Mucosa of stomach (tissue), 1 donor: ENCODE results near the gene DEFB129.
"Not testable (repeated sequence)": the region's sequence is repeated elsewhere in the genome, so short reads cannot be mapped to it uniquely, and the experiment has no call there.

Experiments
- H3K27me3 ChIP-seq: one replicate; pipeline ENCODE4 v1.7.0; 2013; ENCODE audit warnings: mild to moderate bottlenecking, low read length; ENCODE audit not compliant: control insufficient read depth, insufficient read depth
- H3K36me3 ChIP-seq: one replicate; pipeline ENCODE4 v1.7.0; 2013; ENCODE audit warnings: low read length; ENCODE audit not compliant: control insufficient read depth, insufficient read depth
- H3K4me1 ChIP-seq: one replicate; pipeline ENCODE4 v1.7.0; 2013; ENCODE audit warnings: mild to moderate bottlenecking, low read length; ENCODE audit not compliant: control insufficient read depth, insufficient read depth
- H3K4me3 ChIP-seq: one replicate; pipeline ENCODE4 v1.7.0; 2013; ENCODE audit warnings: low read length
- H3K9ac ChIP-seq: one replicate; pipeline ENCODE4 v1.7.0; 2013; ENCODE audit warnings: mild to moderate bottlenecking, low read length, moderate library complexity
- H3K9me3 ChIP-seq: one replicate; pipeline ENCODE4 v1.7.0; 2013; ENCODE audit warnings: mild to moderate bottlenecking, low read length, moderate library complexity; ENCODE audit not compliant: control insufficient read depth
- donor health status: Pancreatic carcinoma.

Gene DEFB129

DNA sequence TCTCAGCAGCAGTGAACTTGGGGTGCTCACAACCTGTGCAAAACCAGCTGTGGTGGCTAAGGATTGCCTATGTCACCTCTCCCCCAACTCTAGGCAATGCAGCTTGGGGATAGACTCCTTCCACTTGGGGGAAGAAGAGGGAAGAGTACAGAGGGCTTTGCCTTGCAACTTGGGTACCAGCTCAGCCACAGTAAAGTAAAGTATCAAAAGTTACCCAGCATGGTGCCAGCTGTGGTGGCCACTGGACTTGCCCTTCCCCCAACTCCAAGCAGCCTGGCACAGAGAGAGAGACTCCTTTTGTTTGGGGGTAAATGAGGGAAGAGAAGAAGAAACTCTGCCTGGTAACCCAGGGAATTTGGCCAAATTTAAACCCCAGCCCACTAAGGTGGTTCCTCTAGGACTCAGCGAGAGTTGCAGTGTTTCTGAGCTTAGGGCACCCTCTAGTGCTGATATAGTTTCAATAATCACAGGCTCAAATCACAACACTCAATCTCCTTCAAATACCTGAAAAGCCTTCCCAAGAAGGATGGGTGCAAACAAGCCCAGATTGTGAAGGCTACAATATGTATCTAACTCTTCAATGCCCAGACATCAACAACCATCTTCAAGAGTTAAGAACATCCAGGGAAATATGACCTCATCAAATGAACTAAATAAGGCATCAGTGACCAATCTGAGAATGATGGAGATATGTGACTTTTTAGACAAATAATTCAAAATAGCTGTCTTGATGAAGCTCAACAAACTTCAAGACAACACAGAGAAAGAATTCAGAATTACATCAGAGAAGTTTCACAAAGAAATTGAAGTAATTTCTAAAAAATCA lies 7.6 kb upstream of the DEFB129 start:
- no peak overlapping the region for H3K9ac ChIP-seq

DNA sequence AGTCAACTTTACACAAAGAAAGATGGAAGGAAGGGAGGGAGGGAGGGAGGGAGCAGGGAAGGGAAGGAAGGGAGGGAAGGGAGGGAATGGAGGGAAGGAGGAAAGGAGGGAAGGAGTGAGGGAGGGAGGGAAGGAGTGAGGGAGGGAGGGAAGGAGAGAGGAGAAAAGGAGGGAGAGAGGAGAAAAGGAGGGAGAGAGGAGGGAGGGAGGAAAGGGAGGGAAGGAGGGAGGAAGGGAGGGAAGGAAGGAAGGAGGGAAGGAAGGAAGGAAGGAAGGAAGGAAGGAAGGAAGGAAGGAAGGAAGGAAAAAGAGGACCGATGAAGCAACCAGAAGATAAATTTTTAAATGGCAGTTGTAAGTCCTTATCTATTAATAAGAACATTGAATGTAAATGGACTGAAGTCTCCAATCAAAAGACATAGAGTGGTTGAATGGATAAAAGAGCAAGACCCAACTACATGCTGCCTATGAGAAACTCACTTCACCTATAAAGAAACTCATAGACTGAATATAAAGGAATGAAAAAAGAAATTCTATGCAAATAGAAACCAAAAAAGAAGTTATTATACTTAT lies 5.7 kb upstream of the DEFB129 start:
- H3K36me3 ChIP-seq, result no peaks in the 10 kb centered on the region
- H3K27me3 ChIP-seq, result peaks cover 3% of the 10 kb centered on the region
- H3K4me3 ChIP-seq, result no peak overlapping the region
- H3K4me1 ChIP-seq, result no peaks in the 10 kb centered on the region
- no peak overlapping the region for H3K9ac ChIP-seq
- no peaks in the 10 kb centered on the region for H3K9me3 ChIP-seq

More for the DNA sequence above, 7.6 kb upstream of the DEFB129 start:
- H3K4me3 ChIP-seq, result no peak overlapping the region
- peaks cover 3% of the 10 kb centered on the region for H3K27me3 ChIP-seq
- no peaks in the 10 kb centered on the region for H3K36me3 ChIP-seq
- no peaks in the 10 kb centered on the region for H3K4me1 ChIP-seq
- H3K9me3 ChIP-seq, result no peaks in the 10 kb centered on the region

DNA sequence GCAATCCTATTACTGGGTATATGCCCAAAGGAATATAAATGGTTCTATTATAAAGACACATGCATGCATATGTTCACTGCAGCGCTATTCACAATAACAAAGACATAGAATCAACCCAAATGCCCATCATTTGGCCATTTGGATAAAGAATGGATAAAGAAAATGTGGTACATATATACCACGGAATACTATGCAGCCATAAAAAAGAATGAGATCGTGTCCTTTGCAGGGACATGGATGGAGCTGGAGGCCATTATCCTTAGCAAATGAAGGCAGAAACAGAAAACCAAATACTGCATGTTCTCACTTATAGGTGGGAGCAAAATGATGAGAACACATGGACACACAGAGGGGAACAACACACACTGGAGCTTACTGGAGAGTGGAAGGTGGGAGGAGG lies 1.2 kb upstream of the DEFB129 start:
- H3K9me3 ChIP-seq, H3K4me3 ChIP-seq, H3K4me1 ChIP-seq, H3K36me3 ChIP-seq, H3K9ac ChIP-seq, H3K27me3 ChIP-seq: not testable (repeated sequence)

DNA sequence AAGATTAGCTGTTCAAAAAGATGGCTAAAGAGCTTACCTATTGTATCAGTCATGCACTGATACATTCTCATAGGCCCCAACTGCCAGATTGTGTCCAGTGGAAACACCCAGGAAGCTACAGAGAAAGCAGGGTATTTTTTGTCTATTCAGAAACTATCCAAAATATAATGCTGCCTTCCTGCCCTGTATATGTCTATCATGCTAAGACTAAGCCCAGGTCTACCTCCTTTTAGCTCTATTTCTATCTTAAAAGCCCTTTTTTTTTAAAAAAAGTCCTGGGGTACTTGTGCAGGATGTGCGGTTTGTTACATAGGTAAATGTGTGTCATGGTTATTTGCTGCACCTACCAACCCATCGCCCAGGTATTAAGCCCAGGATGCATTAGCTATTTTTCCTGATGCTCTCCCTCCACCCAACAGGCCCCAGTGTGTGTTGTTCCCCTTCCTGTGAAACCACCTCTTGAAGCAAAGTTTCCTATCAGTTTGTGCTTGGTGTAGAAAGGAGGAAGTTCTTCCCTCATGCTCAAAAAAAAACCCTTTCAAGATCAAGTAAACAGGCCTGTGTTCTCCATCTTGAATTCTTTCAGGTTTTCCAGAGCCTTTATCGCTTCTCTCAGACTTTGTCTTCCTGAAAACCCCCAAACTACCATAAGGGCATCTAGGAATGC lies 514 bp downstream of the DEFB129 start:
- Histone ChIP-seq H3K9ac (no peak overlapping the region), H3K4me1 (no peaks in the 10 kb centered on the region), H3K36me3 (no peaks in the 10 kb centered on the region), H3K9me3 (no peaks in the 10 kb centered on the region), H3K27me3 (no peaks in the 10 kb centered on the region), H3K4me3 (no peak overlapping the region)

DNA sequence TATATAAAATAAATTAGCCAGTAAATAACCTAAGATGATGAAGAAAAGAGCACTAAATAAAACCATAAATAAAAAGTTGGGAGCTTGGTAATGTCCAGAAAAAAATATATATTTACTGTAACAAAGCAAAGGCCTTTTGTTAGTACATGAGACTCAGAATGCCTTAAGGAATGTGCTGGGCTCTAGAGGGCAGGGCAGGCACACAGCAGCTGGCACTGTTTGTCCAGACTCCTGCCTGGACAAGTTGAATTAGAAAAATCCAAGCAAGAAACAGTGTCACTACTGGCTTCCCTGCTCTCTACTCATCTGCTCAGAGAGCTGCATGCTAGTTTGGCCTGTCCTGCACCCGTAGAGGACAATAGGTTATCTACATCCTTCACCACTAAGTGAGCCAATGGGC lies 8.8 kb downstream of the DEFB129 start:
- Histone ChIP-seq H3K4me3 (no peak overlapping the region), H3K9me3 (no peaks in the 10 kb centered on the region), H3K4me1 (no peaks in the 10 kb centered on the region), H3K27me3 (no peaks in the 10 kb centered on the region), H3K9ac (no peak overlapping the region), H3K36me3 (no peaks in the 10 kb centered on the region)

DNA sequence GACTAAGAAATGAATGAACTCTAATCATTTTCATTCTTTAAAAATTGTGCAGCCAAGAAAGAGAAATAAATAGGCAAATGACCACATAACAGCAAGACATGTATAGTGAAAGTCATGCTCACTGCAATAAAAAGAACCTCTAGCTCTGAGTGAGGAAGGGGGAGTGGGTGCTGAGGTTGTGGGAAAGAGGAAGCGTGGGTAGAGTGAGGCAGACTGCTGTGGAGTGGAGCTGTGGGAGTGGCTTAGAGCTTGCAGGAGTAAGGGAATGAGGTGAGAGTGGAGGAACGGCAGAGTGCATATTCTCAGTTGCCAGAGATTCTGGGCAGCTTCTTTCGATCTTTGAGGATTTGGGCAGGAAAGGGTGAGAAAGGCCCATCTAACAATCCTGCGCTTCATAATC lies 10.4 kb downstream of the DEFB129 start:
- no peaks in the 10 kb centered on the region for H3K36me3 ChIP-seq
- H3K9ac ChIP-seq, result no peak overlapping the region
- no peaks in the 10 kb centered on the region for H3K4me1 ChIP-seq
- H3K9me3 ChIP-seq, result no peaks in the 10 kb centered on the region
- H3K4me3 ChIP-seq, result no peak overlapping the region
- peaks cover 6% of the 10 kb centered on the region for H3K27me3 ChIP-seq

DNA sequence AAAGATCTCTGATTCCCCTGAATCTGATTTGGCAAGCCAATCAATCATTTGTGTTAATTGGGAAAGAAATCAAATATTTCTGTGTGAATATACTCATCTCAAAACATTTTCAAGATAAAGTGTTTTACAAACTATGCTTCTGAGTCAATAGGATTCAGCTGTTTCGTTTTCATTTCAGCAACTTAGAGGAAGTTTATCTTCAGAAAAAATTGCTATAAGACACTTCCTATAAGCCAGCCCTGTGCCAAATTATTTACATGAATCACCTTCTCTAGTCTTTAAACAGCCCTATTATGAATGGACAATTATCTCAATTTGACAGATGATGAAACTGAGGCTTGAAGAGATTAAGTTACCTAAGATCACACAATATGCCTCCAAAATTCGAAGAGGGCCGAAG lies 10.9 kb downstream of the DEFB129 start:
- no peaks in the 10 kb centered on the region for H3K36me3 ChIP-seq
- H3K4me1 ChIP-seq, result no peaks in the 10 kb centered on the region
- peaks cover 6% of the 10 kb centered on the region for H3K27me3 ChIP-seq
- H3K4me3 ChIP-seq, result no peak overlapping the region
- H3K9ac ChIP-seq, result no peak overlapping the region
- no peaks in the 10 kb centered on the region for H3K9me3 ChIP-seq

DNA sequence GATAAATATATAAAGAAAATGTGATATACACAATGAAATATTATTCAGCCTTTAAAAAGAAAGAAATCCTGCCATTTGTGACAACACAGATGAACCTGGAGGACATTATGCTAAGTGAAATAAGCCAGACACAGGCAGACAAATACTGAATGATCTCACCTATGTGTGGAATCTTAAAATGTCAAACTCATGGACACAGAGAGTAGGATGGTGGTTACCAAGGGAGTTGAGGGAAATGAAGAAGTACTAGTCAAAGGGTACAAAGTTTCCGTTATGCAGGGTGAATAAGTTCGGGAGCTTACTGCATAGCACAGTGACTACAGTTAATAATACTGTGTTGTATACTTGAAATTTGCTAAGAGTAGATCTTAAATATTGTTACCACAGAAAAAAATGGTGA lies 15.8 kb downstream of the DEFB129 start:
- no peak overlapping the region for H3K4me3 ChIP-seq
- H3K27me3 ChIP-seq, result peaks cover 6% of the 10 kb centered on the region
- no peaks in the 10 kb centered on the region for H3K36me3 ChIP-seq
- H3K9ac ChIP-seq, result no peak overlapping the region
- no peaks in the 10 kb centered on the region for H3K9me3 ChIP-seq
- no peaks in the 10 kb centered on the region for H3K4me1 ChIP-seq

DNA sequence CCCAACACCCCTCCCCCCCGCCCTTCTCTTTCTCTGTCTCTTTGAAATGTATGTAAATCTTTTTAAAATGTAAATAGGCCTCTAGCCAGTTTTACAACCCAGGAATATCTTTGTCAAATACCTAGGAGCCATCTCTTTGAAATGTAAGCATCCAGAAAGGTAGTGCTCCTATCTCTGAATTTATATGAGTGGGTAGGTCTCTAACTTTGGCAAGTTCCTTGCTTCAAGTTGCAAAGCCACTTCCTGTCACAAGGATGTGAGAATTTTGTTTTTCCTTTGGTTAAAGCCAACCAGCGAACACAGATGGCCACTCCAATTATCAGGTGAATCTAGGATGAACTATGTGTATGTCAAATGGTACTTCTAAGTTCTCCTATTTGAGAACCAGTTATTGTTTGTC lies 24.3 kb downstream of the DEFB129 start:
- Histone ChIP-seq H3K27me3 (no peaks in the 10 kb centered on the region), H3K9me3 (no peaks in the 10 kb centered on the region), H3K4me1 (no peaks in the 10 kb centered on the region), H3K9ac (no peak overlapping the region), H3K36me3 (no peaks in the 10 kb centered on the region), H3K4me3 (no peak overlapping the region)

DNA sequence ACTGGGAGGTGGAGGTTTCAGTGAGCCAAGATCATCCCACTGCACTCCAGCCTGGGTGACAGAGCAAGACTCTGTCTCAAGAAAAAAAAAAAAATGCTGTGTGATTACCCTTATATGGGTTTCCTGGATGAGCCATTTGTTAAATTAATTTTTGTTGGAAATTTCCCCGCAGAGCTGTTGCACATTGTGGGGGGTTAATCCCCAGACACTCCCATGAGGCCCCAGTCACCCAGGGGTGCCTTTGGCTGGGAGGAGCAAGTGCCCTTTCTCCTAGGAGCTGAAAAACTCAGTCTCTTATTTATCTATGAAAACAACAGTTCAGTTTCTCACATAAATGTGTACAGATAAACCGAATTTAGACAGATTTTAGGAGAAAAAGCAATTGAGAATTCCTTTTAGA lies 25.7 kb downstream of the DEFB129 start:
- no peak overlapping the region for H3K9ac ChIP-seq
- no peaks in the 10 kb centered on the region for H3K4me1 ChIP-seq
- H3K27me3 ChIP-seq, result no peaks in the 10 kb centered on the region
- H3K36me3 ChIP-seq, result no peaks in the 10 kb centered on the region
- H3K9me3 ChIP-seq, result no peaks in the 10 kb centered on the region
- no peak overlapping the region for H3K4me3 ChIP-seq

DNA sequence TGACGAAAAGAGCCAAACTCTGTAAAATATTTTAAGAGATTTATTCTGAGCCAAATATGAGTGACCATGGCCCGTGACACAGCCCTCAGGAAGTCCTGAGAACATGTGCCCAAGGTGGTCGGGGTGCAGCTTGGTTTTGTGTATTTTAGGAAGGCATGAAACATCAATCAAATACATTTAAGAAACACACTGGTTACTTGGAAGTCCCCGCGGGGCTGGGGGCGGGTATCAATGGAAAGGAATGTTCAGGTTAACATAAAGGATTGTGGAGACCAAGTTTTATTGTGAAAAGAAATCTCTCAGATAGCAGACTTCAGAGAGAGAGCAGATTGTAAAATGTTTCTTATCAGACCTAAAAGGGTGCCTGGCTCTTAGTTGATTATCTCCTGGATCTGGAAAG lies 26.4 kb downstream of the DEFB129 start:
- not testable (repeated sequence) for H3K27me3 ChIP-seq, H3K9me3 ChIP-seq, H3K36me3 ChIP-seq, H3K9ac ChIP-seq, H3K4me3 ChIP-seq, H3K4me1 ChIP-seq

DNA sequence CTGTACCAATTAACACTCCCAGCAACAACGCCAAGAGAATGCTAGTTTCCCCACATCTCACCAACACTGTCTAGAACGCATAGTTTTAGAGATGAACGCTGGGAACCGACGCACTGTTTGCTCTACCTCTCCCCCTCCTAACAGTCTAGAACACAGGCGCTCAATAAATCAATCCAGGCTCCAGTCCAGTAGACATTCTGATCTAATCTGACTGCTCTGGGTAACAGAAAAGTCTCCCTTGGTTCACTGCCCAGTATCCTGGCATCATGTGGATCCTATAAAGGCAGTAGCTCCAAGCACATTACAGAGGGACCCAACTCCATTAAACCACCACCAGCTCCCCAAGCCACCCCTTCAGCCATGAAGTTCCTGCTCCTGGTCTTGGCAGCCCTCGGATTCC lies 30.4 kb downstream of the DEFB129 start, which contains the start of gene DEFB132:
DEFB132 (plus strand) TSS at position 306 of the 400 bp plus-strand sequence; CDS start at position 361, 55 bp downstream.
- H3K36me3 ChIP-seq, result no peaks in the 10 kb centered on the region
- no peak within 1 kb of the TSS for H3K9ac ChIP-seq
- no peaks in the 10 kb centered on the region for H3K9me3 ChIP-seq
- H3K27me3 ChIP-seq, result no peaks in the 10 kb centered on the region
- no peak within 1 kb of the TSS for H3K4me3 ChIP-seq
- H3K4me1 ChIP-seq, result no peaks in the 10 kb centered on the region
